NCI-H69 (cell line): ENCODE data around the gene OR2T11.
A peak's percentile ranks its signal among the peaks of the same experiment; 100 is the strongest.
"Not testable (repeated sequence)": the region's sequence is repeated elsewhere in the genome, so short reads cannot be mapped to it uniquely, and the experiment has no call there.

Source experiments
- DNase-seq: peaks from one replicate; lab custom pipeline; 2025; lab: John Stamatoyannopoulos, UW

OR2T11 gene, protein sequence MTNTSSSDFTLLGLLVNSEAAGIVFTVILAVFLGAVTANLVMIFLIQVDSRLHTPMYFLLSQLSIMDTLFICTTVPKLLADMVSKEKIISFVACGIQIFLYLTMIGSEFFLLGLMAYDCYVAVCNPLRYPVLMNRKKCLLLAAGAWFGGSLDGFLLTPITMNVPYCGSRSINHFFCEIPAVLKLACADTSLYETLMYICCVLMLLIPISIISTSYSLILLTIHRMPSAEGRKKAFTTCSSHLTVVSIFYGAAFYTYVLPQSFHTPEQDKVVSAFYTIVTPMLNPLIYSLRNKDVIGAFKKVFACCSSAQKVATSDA

GRCh38 chr1:248634991-248635390, at the start of gene OR2T11:
Gene OR2T11, minus strand, starts transcription at chr1:248635091. Its CDS starts 7,963 bp downstream, at chr1:248627128.
- not testable (repeated sequence) for DNase-seq

DNA sequence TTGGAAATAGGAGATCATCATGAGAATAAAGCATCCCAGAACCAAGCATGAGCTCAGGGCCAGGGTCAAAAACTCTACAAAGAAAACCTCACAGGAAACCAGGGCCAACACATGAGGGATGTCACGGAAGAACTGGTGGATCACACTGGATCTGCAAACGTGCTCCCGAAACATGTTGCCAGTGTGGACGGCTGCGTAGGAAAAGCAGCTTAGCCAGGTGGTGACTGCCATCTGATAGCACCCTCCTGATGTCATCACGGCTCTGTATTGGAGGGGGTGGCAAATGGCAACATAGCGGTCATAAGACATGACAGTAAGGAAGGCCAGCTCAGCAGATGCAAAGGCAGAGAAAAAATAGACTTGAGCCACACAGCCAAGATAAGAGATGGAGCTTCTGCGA, 46.8 kb upstream of the OR2T11 start:
- no peak for DNase-seq

DNA sequence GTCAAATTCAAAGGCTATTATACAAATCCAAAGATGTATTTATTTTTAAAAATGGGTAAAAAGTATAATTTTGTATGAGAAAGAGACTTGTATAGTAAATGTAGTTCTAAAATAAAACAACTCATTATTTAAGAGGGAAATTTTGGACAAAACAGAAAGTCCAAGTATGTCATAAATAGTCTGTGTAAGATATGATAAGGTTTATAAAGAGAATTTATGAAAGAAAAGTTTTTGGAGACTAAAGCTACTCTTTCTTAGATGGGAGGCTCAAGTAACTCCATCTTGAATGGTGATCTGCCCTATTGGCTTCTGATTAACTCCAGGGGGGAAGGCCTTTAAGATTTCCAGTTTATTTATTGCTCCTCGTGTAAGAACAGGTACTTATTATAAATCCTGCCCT, 35.1 kb upstream of the OR2T11 start:
- no peak for DNase-seq

- not testable (repeated sequence) for DNase-seq
Measured at GRCh38 chr1:248663453-248664328, 28.8 kb upstream of the OR2T11 start.

- DNase-seq = not testable (repeated sequence)
Measured at GRCh38 chr1:248656797-248657196, 21.9 kb upstream of the OR2T11 start.

DNA sequence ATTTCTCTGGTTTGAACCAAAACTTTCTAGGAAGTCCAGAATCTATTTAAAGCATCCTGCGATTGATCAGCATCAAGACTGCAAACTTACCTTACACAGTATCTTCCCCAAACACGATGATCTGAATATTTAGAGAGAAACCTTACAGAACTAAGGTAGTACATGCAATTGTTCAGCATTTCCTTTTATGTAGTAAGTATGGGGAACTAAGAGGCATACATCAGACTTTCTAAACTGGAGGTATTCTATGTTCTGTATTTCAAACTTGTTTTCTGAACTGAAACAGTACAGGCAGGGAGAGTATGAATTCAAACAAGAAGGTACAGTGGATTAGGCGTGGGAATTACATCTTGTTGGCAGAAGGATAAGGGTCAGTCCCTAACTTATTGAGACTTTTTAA, 20.5 kb upstream of the OR2T11 start, which contains the start of gene OR2T27:
OR2T27 (minus strand) TSS at position 175 of the 400 bp plus-strand sequence. CDS start 4,644 bp downstream, outside the sequence.
- DNase-seq = not testable (repeated sequence)

DNA sequence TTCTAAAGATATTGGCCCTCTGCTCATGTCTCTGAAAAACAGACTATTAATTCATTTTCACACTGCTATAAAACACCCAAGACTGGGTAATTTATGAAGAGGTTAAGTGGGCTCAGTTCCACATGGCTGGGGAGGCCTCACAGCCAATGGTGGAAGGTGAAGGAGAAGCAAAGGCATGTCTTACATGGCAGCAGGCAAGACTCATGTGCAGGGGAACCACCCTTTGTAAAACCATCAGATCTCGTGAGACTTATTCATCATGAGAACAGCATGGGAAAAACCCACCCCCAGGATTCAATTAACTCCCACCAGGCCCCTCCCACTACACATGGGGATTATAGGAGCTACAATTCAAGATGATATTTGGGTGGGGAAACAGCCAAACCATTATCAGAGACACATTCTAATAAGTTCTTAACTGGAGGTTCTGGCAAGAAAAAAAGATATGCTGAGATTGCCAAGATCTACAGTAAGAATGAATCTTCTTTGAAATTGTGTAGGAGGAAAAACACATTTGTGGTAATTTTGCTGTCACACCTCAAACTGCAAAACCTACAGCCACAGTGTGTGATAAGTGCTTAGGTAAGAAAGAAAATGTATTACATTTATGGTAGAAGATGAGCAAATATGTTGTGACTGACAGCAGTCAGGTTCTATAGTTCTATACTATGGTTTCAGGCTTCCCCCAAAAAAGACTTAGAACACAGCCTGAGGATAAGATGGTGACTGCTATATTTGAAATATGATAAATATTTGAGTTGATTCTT, 14.1 kb upstream of the OR2T11 start:
- not testable (repeated sequence) for DNase-seq

- not testable (repeated sequence) for DNase-seq
Measured at GRCh38 chr1:248645178-248645577, 10.3 kb upstream of the OR2T11 start, which contains the start of gene OR2T35. Gene OR2T35, minus strand, starts transcription at chr1:248645278. Its CDS starts 6,020 bp downstream, at chr1:248639258.

GRCh38 chr1:248642971-248643651, 8.2 kb upstream of the OR2T11 start:
- not testable (repeated sequence) for DNase-seq

DNA sequence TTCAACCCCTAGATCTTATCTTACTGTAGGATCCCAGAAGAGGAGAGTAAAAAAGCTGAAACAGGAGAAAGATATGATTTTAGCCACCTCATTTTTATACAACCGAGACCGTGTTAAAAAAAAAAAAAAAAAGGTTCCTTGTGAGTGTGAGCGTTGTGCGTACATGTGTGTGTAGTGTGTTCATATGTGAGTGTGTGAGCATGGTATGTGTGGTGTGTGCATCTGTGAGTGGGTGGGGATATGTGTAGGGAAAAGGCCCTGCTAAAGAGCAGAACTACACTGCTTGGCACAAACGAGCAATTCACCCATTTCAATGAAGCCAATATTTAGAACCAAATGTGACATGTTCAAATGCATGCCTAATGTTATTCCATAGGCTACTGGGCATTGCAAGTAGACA, 6.7 kb upstream of the OR2T11 start:
- not testable (repeated sequence) for DNase-seq

DNA sequence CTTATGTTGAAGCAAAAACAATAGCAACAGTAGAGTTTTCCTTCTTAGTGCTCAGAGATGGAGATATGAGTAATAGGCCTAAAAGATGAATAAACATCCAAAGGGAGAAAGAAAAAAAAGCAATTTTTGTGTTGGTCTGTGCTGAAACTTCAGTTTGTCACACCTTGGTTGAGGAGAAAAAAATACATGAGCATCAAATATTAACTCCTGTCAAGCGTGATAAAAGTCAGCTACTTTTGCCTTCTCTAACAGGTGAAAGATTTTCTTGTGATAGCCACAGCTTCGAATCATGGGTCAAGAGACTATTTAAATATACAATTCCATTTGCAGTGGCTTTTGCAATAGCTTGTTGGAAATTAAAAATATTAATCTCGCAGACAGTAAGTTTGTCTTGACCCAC, 6.0 kb upstream of the OR2T11 start:
- DNase-seq = not testable (repeated sequence)

- DNase-seq = not testable (repeated sequence)
Measured at GRCh38 chr1:248639652-248640051, 4.8 kb upstream of the OR2T11 start.

- not testable (repeated sequence) for DNase-seq
Measured at GRCh38 chr1:248636612-248637011, 1.7 kb upstream of the OR2T11 start.

- DNase-seq = no peak
Measured at GRCh38 chr1:248631354-248632008, 3.4 kb downstream of the OR2T11 start.

- no peak for DNase-seq
Measured at GRCh38 chr1:248630551-248630950, 4.3 kb downstream of the OR2T11 start.

- DNase-seq = no peak
Measured at GRCh38 chr1:248627971-248628844, 6.7 kb downstream of the OR2T11 start.

DNA sequence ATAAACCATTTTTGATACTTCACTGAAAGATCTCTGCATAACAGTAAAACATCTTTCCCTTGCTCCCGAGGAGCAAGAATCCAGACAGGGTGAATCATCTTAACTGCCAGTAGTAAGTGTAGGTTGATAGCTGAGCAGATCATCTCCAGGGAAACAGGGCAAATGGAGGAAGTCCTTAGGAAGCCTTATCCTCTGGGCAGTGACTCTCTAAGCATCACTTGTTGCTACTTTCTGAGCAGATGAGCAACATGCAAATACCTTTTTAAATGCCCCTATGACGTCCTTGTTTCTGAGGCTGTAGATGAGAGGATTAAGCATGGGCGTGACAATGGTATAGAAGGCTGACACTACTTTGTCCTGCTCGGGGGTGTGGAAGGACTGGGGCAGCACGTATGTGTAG, 8.9 kb downstream of the OR2T11 start:
- DNase-seq = no peak

DNA sequence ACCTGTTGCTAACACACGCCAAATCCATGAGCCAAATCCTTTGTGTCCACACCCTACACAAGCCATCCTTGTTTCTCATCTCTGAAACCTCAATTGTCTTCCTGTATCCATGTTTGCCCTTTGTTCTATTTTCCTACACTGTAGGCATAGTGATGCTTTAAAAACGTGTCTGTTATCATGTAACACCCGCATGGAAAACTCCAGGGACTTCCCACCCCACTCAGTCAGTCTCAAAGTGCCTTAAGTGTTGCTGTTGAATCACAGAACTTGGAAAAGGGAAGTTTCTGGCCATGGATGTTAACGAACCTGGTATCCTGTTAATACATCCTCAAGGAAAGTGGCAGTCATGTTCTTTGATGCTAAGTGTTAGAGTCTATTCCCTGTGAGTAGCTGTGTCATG, 9.7 kb downstream of the OR2T11 start:
- DNase-seq = no peak

DNA sequence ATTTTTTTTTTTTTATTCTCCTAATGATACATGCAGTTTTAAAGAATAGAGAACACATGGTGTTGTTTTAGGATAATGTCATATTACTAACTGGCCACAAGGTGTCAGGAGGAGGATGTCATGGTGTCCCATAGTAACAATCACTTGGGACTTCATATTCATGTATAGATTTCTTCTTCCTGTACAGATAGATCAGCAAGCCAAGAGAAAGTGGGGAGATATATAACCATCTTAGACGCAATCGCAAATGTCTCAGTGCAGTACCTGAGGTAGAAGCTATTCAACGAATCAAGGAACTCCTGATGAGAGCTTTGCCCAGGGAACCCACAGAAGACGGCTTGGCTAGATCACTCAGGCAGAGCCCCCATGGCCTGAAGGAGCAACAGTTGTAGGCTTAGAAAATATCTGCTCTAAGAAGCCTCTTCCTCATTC, 12.3 kb downstream of the OR2T11 start:
- DNase-seq = peak; percentile 4

GRCh38 chr1:248621770-248622169, 13.1 kb downstream of the OR2T11 start:
- DNase-seq = no peak
